RWPE2 (cell line): ENCODE results near the gene TTC9C.

Source experiments
- ATAC-seq: fragments of 200-7000 bp; cut with Tn5 transposase; 3 replicates; pipeline ENCODE4 v1.9.1; 2021; ENCODE audit warnings: low read depth
- DNase-seq: peaks from one replicate; pipeline ENCODE4 v3.0.0-alpha.2; 2020; ENCODE audit warnings: low spot score
- H3K27ac ChIP-seq: fragments of 450-650 bp; 2 replicates; pipeline ENCODE4 v1.5.1; 2017; ENCODE audit warnings: mild to moderate bottlenecking; ENCODE audit not compliant: poor library complexity, severe bottlenecking
- H3K27me3 ChIP-seq: fragments of 250-450 bp; sonication (Bioruptor Pico); 2 replicates; pipeline ENCODE4 v1.5.1; 2021; ENCODE audit warnings: mild to moderate bottlenecking, moderate library complexity; ENCODE audit not compliant: insufficient read depth, poor library complexity, severe bottlenecking
- H3K36me3 ChIP-seq: fragments of 250-450 bp; sonication (Bioruptor Pico); 2 replicates; pipeline ENCODE4 v1.5.1; 2020; ENCODE audit warnings: low read depth, mild to moderate bottlenecking, moderate library complexity
- H3K4me1 ChIP-seq: fragments of 250-450 bp; sonication (Bioruptor Pico); 2 replicates; pipeline ENCODE4 v1.5.1; 2021; ENCODE audit warnings: mild to moderate bottlenecking, moderate library complexity; ENCODE audit not compliant: insufficient read depth, poor library complexity, severe bottlenecking
- H3K4me3 ChIP-seq: fragments of 250-450 bp; sonication (Bioruptor Pico); 2 replicates; pipeline ENCODE4 v1.5.1; 2021; ENCODE audit warnings: mild to moderate bottlenecking, moderate library complexity; ENCODE audit not compliant: severe bottlenecking
- H3K9me3 ChIP-seq: fragments of 250-450 bp; sonication (Bioruptor Pico); 2 replicates; pipeline ENCODE4 v1.5.1; 2021; ENCODE audit warnings: mild to moderate bottlenecking, moderate library complexity; ENCODE audit not compliant: severe bottlenecking
- CTCF ChIP-seq: fragments of 450-650 bp; IDR thresholded peaks from one replicate; pipeline ENCODE4 v1.5.1; 2017; ENCODE audit warnings: mild to moderate bottlenecking, moderate library complexity; ENCODE audit not compliant: poor library complexity, severe bottlenecking

The TTC9C gene

GRCh38 chr11:62728171-62728988 is at the start of gene TTC9C:
Gene TTC9C (plus strand): TSS chr11:62728486. CDS start chr11:62728849, 363 bp downstream.
- TF ChIP-seq CTCF = no peak
- H3K36me3 ChIP-seq = peaks cover 58% of the 10 kb centered on the region

GRCh38 chr11:62678770-62679696 is 49.3 kb upstream of the TTC9C start, which contains the start of gene UBXN1:
Gene UBXN1 (minus strand): TSS chr11:62679073. CDS start chr11:62678923, 150 bp downstream.
- peak; percentile 88 for DNase-seq
- no peak for TF ChIP-seq CTCF
- peaks cover 9% of the 10 kb centered on the region for H3K4me1 ChIP-seq

More at GRCh38 chr11:62728171-62728988, at the start of gene TTC9C:
- ATAC-seq (peak; percentile 62), DNase-seq (peak; percentile 93)
- Histone ChIP-seq H3K9me3 (no peaks in the 10 kb centered on the region), H3K27ac (peak within 1 kb of the TSS; percentile 89), H3K27me3 (no peaks in the 10 kb centered on the region), H3K4me3 (peak within 1 kb of the TSS; percentile 67), H3K4me1 (peaks cover 10% of the 10 kb centered on the region)

GRCh38 chr11:62680825-62681240 is 47.5 kb upstream of the TTC9C start:
- TF ChIP-seq CTCF = peak; percentile 70
- H3K4me1 ChIP-seq = peaks cover 9% of the 10 kb centered on the region
- no peak overlapping the region for H3K4me3 ChIP-seq
- DNase-seq (no peak), ATAC-seq (peak; percentile 86)
- no peaks in the 10 kb centered on the region for H3K27me3 ChIP-seq
- H3K9me3 ChIP-seq = no peaks in the 10 kb centered on the region
- H3K27ac ChIP-seq = peak overlapping the region; percentile 13
- H3K36me3 ChIP-seq = peaks cover 23% of the 10 kb centered on the region

More at GRCh38 chr11:62678770-62679696, 49.3 kb upstream of the TTC9C start, which contains the start of gene UBXN1:
- H3K9me3 ChIP-seq = no peaks in the 10 kb centered on the region
- peak within 1 kb of the TSS; percentile 84 for H3K4me3 ChIP-seq
- H3K36me3 ChIP-seq = peaks cover 34% of the 10 kb centered on the region
- H3K27me3 ChIP-seq = no peaks in the 10 kb centered on the region
- peak within 1 kb of the TSS; percentile 34 for H3K27ac ChIP-seq
- ATAC-seq = peak; percentile 77

GRCh38 chr11:62682518-62682917 is 45.8 kb upstream of the TTC9C start:
- Histone ChIP-seq H3K9me3 (no peaks in the 10 kb centered on the region), H3K36me3 (peaks cover 6% of the 10 kb centered on the region), H3K4me1 (peaks cover 9% of the 10 kb centered on the region), H3K27ac (no peak overlapping the region), H3K4me3 (no peak overlapping the region), H3K27me3 (no peaks in the 10 kb centered on the region)
- TF ChIP-seq CTCF = no peak
- DNase-seq (no peak), ATAC-seq (no peak)
